Common myeloid progenitor, CD34-positive (primary cell): Measurements from ENCODE around the gene NDUFA11.

ENCODE experiments used
- CTCF ChIA-PET: fragments of 350-600 bp; sonication (Branson Sonifier 250); formaldehyde crosslinking; loops from one replicate; lab custom pipeline; 2021; ENCODE audit warnings: antibody characterized with exemption; lab: Charles Lee
- POLR2A ChIA-PET: fragments of 350-600 bp; sonication (Branson Sonifier 250); formaldehyde crosslinking; loops from one replicate; lab custom pipeline; 2021; ENCODE audit warnings: antibody characterized with exemption; lab: Charles Lee
- DNase-seq, 3 donors: peaks; one replicate each; pipeline versions ENCODE4 v3.0.0 to v3.0.0-alpha.2; 2013
- H3K27ac ChIP-seq, 2 experiments: 1 replicate in 1 of 2; 2 replicates in 1 of 2; pipeline ENCODE4 v1.7.0; 2013; ENCODE audit warnings: inconsistent platforms in 2 of 2, low read length in 2 of 2, mild to moderate bottlenecking in 2 of 2, low read depth in 1 of 2, moderate library complexity in 1 of 2; ENCODE audit not compliant: severe bottlenecking in 2 of 2, insufficient read depth in 1 of 2, poor library complexity in 1 of 2
- H3K27me3 ChIP-seq, 5 experiments: replicated peaks in 2 of 5; 1 replicate in 3 of 5; 2 replicates in 2 of 5; pipeline versions ENCODE4 v1.6.1 to v1.7.0; 2013; ENCODE audit warnings: low read length in 4 of 5, mild to moderate bottlenecking in 2 of 5, moderate library complexity in 2 of 5, inconsistent platforms in 1 of 5; ENCODE audit not compliant: insufficient read depth in 5 of 5, control insufficient read depth in 4 of 5
- H3K36me3 ChIP-seq, 4 experiments: 1 replicate in 2 of 4; 2 replicates in 2 of 4; pipeline versions ENCODE4 v1.6.1 to v1.7.0; 2013; ENCODE audit warnings: low read length in 3 of 4, control low read depth in 1 of 4, mild to moderate bottlenecking in 1 of 4; ENCODE audit not compliant: control insufficient read depth in 4 of 4, insufficient read depth in 4 of 4
- H3K4me1 ChIP-seq, 4 experiments: 1 replicate in 3 of 4; 2 replicates in 1 of 4; pipeline versions ENCODE4 v1.6.1 to v1.7.1; 2013; ENCODE audit warnings: low read length in 3 of 4, mild to moderate bottlenecking in 3 of 4, control low read depth in 1 of 4, inconsistent platforms in 1 of 4, moderate library complexity in 1 of 4; ENCODE audit not compliant: control insufficient read depth in 4 of 4, insufficient read depth in 4 of 4; ENCODE audit errors: control extremely low read depth in 1 of 4
- H3K4me3 ChIP-seq, 7 experiments: 1 replicate in 4 of 7; 2 replicates in 3 of 7; pipeline versions ENCODE4 v1.5.1 to v1.7.0; 2013; ENCODE audit warnings: mild to moderate bottlenecking in 7 of 7, low read length in 6 of 7, moderate library complexity in 6 of 7, inconsistent platforms in 2 of 7, low read depth in 2 of 7, control low read depth in 1 of 7; ENCODE audit not compliant: insufficient read depth in 4 of 7, control insufficient read depth in 1 of 7; ENCODE audit errors: extremely low read depth in 1 of 7
- H3K9me3 ChIP-seq, 5 experiments: 1 replicate in 4 of 5; 2 replicates in 1 of 5; pipeline versions ENCODE4 v1.6.1 to v1.7.1; 2013; ENCODE audit warnings: low read length in 4 of 5, mild to moderate bottlenecking in 2 of 5, inconsistent platforms in 1 of 5, low read depth in 1 of 5, moderate library complexity in 1 of 5; ENCODE audit not compliant: control insufficient read depth in 4 of 5, insufficient read depth in 2 of 5; ENCODE audit errors: control extremely low read depth in 1 of 5
- WGBS: methylation state at CpG from one replicate; pipeline ENCODE4 v1.1.5; 2013; ENCODE audit not compliant: insufficient coverage; 5-methylcytosine and 5-hydroxymethylcytosine counted together

NDUFA11 gene

GRCh38 chr19:5916181-5916708 lies 12.7 kb upstream of the NDUFA11 start:
- CTCF ChIA-PET: no interaction called here
- H3K9me3 ChIP-seq: no peaks in the 10 kb centered on the region
- no peak for DNase-seq
- H3K27ac ChIP-seq: no peak overlapping the region
- H3K4me1 ChIP-seq: no peaks in the 10 kb centered on the region
- WGBS: 91% methylated on average over 14 of the region's 14 CpGs
- no peaks in the 10 kb centered on the region for H3K27me3 ChIP-seq
- POLR2A ChIA-PET: no interaction called here
- peaks cover 8 to 66% (median 50%) of the 10 kb centered on the region in 4 experiments for H3K36me3 ChIP-seq
- no peak overlapping the region for H3K4me3 ChIP-seq

GRCh38 chr19:5915782-5916165 lies 12.2 kb upstream of the NDUFA11 start:
- no peak for DNase-seq
- no peaks in the 10 kb centered on the region for H3K27me3 ChIP-seq
- CTCF ChIA-PET: no interaction called here
- POLR2A ChIA-PET: no interaction called here
- 90% methylated on average over 2 of the region's 11 CpGs for WGBS
- H3K4me1 ChIP-seq: no peaks in the 10 kb centered on the region
- no peaks in the 10 kb centered on the region for H3K9me3 ChIP-seq
- no peak overlapping the region for H3K4me3 ChIP-seq
- no peak overlapping the region for H3K27ac ChIP-seq
- H3K36me3 ChIP-seq: peaks cover 8 to 62% (median 49%) of the 10 kb centered on the region in 4 experiments

GRCh38 chr19:5914946-5915781 lies 11.6 kb upstream of the NDUFA11 start:
- CTCF ChIA-PET: no interaction called here
- peaks cover 8 to 58% (median 48%) of the 10 kb centered on the region in 4 experiments for H3K36me3 ChIP-seq

GRCh38 chr19:5914358-5914774 lies 10.8 kb upstream of the NDUFA11 start:
- ChIA-PET POLR2A (no interaction called here), CTCF (interaction anchor here (0.6 kb wide), 1 partner anchor 243 kb away, joined by 3 read pairs; no protein-coding TSS in a partner anchor)
- Histone ChIP-seq H3K9me3 (no peaks in the 10 kb centered on the region), H3K36me3 (peaks cover 8 to 58% (median 48%) of the 10 kb centered on the region in 4 experiments), H3K27me3 (no peaks in the 10 kb centered on the region), H3K27ac (no peak overlapping the region), H3K4me3 (no peak overlapping the region), H3K4me1 (no peaks in the 10 kb centered on the region)
- 95% methylated on average over 19 of the region's 22 CpGs for WGBS
- no peak for DNase-seq

More at GRCh38 chr19:5914946-5915781, 11.6 kb upstream of the NDUFA11 start:
- no peak for DNase-seq
- Histone ChIP-seq H3K27me3 (no peaks in the 10 kb centered on the region), H3K4me3 (no peak overlapping the region), H3K9me3 (no peaks in the 10 kb centered on the region), H3K4me1 (no peaks in the 10 kb centered on the region), H3K27ac (no peak overlapping the region)
- POLR2A ChIA-PET: no interaction called here
- WGBS: 96% methylated on average over 23 of the region's 42 CpGs

GRCh38 chr19:5913739-5914357 lies 10.3 kb upstream of the NDUFA11 start, which contains the start of gene CAPS:
TSS of gene CAPS (plus strand) at chr19:5914254. CDS start at chr19:5914407, 153 bp downstream.
- WGBS: 97% methylated on average over 9 of the region's 10 CpGs
- ChIA-PET CTCF (interaction anchor here (0.6 kb wide), 1 partner anchor 243 kb away, joined by 3 read pairs; no protein-coding TSS in a partner anchor), POLR2A (no interaction called here)
- no peaks in the 10 kb centered on the region for H3K9me3 ChIP-seq
- H3K36me3 ChIP-seq: peaks cover 10 to 58% (median 44%) of the 10 kb centered on the region in 4 experiments
- H3K4me3 ChIP-seq: no peak within 1 kb of the TSS
- H3K27ac ChIP-seq: no peak within 1 kb of the TSS
- no peaks in the 10 kb centered on the region for H3K27me3 ChIP-seq
- no peaks in the 10 kb centered on the region for H3K4me1 ChIP-seq
- no peak for DNase-seq

- H3K27ac ChIP-seq: no peak overlapping the region
- ChIA-PET POLR2A (no interaction called here), CTCF (no interaction called here)
- DNase-seq: no peak
- peaks cover 6 to 38% (median 24%) of the 10 kb centered on the region in 4 experiments for H3K36me3 ChIP-seq
- H3K27me3 ChIP-seq: no peaks in the 10 kb centered on the region
- H3K4me1 ChIP-seq: no peaks in the 10 kb centered on the region
- H3K9me3 ChIP-seq: no peaks in the 10 kb centered on the region
- 100% methylated on average over 1 of the region's 1 CpG for WGBS
- no peak overlapping the region for H3K4me3 ChIP-seq
These were observed 7.8 kb upstream of the NDUFA11 start for GRCh38 chr19:5911366-5911765.

- Histone ChIP-seq H3K36me3 (peaks cover 6 to 30% (median 17%) of the 10 kb centered on the region in 4 experiments), H3K27me3 (no peaks in the 10 kb centered on the region), H3K4me3 (no peak overlapping the region), H3K4me1 (peaks cover 0 to 1% (median 0%) of the 10 kb centered on the region in 4 experiments), H3K9me3 (no peaks in the 10 kb centered on the region), H3K27ac (no peak overlapping the region)
- WGBS: no CpG with 5 or more reads among the region's 1 CpG
- no peak for DNase-seq
- ChIA-PET CTCF (no interaction called here), POLR2A (no interaction called here)
These were observed 7.0 kb upstream of the NDUFA11 start for GRCh38 chr19:5910638-5910907.
